Amniotic epithelial cell (primary cell): ENCODE data around the gene CBX3.
"Not testable (repeated sequence)": the region's sequence is repeated elsewhere in the genome, so short reads cannot be mapped to it uniquely, and the experiment has no call there.

Experiments used
- DNase-seq: peaks from one replicate; pipeline ENCODE4 v3.0.0-alpha.2; 2010; ENCODE audit warnings: low read depth

Gene CBX3

GRCh38 chr7:26201247-26202018, at the start of gene CBX3:
Gene CBX3, plus strand, starts transcription at chr7:26201745. Its CDS starts 1,254 bp downstream, at chr7:26202999.
- DNase-seq: peak; percentile 61

GRCh38 chr7:26151953-26152781, 49.4 kb upstream of the CBX3 start, which contains the start of gene NFE2L3:
Gene NFE2L3, plus strand, starts transcription at chr7:26152198. Its CDS starts 301 bp downstream, at chr7:26152499.
- peak; percentile 56 for DNase-seq

DNA sequence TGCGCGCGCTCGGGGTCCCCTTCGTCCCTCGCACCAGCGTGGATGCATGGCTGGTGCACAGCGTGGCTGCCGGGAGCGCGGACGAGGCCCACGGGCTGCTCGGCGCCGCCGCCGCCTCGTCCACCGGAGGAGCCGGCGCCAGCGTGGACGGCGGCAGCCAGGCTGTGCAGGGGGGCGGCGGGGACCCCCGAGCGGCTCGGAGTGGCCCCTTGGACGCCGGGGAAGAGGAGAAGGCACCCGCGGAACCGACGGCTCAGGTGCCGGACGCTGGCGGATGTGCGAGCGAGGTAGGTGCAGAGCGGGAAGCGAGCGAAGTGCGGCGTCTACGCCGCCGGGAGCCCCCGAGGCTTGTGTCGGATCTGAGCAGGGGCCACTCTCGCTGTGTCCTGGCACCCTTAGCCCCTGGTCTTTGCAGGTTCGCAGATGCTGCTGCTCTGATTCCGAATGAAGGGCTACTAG, 48.7 kb upstream of the CBX3 start:
- DNase-seq: not testable (repeated sequence)

DNA sequence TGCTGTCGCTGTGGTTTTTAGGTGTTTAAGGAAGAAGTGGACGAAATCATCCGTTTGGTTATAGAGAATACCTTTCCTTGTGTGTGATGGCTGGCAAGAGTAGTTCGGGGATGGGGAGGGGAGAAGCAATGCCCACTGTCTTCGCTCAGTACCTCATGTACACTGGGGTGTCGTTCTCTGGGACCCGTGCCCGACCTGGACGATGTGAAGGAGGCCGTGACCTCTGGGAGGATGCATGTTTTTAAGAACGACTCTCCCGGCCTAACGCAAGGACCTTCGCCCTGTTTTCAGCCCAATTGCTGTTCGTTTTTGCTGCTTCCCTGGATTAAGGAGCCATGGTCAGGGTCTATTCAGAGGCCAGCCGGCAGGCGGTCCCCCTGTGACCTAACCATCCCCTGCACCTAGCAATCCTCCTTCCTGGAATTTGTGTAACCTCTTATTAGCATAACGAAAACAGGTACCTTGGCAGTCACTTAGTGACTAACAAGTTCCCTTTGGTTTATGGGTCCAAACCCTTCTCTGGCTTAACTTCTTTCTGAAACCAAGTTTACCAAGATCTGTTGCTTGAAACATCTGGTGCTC, 48.2 kb upstream of the CBX3 start:
- DNase-seq: no peak

DNA sequence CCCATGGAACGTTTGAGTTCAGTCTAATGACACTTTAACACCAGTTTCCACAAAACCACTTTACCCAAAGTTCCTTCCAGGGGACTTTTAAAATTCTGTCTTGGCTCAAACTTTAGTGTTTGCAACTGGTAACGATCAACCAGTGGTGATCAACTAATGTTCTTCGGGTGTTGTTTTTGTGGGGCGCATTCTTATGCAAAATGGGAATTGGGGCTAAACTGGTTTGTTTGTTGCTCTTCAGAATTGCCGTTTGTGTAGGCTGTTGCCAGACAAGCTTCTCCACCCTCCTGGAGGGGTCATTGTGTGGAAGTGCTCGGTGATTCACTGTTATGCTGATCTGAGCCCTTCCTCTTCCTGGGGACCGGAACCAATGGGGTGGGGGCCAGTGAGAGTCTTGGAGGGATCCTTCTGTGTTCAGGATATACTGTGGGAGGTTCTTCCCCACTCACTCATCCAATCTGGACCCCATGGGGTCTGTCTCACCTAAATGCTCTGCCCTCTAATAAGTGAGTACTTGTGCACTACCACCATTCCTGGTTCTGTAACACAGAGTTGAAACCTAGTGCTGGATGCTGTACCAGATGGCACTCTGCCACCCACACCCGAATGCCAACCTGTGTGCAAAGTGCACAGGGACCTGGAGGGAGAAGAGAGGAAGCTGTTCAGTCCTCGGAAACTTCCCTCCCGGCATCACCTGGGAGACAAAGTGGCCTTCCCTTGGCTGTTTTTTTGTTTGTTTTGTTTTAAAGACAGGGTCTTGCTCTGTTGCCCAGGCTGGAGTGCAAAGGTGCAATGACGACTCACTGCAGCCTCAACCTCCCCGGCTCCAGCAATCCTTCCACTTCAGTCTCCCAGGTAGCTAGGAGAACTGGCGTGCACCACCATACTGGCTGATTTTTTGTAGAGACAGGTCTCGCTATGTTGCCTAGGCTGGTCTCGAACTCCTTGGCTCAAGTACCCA, 47.4 kb upstream of the CBX3 start:
- DNase-seq: no peak

DNA sequence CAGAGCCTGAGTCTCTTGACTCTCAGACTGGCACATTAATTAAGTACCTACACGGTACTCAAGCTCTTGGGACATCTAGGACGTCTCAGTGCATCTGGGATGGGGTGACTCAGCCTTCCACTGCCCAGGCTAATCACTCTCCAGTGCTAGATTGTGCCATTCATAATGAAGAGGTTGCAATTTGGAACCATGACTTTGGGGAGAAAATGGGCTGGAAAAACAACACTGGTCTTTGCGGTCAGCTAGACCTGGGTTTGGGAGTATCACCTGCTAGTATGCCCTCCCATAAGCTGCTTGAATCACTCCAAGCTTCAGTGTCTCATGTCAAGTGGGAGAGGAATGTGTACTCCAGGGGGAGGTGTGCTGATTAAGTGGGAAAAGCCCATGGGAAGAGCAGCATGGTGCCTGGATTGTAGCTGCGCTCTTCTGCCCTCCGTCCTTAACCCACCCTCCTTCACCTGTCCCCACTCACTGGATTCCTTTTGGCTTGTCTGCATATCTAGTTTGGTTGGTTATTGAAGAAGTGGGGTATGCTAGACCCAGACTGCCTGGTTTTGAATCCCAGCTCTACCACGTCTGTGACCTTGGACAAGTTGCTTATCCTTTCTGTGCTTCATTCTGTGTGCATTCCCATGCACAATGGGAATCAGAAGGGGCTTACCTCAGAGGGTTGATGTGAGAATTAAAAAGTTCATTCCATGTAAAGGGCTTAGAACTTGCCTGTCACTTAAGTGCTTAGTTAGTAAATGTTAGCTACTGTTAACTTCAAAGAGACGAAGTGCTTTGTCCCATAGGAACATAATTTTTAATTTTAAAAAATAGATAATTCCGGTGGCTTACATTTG, 45.8 kb upstream of the CBX3 start:
- DNase-seq: peak; percentile 65

GRCh38 chr7:26156451-26157420, 44.8 kb upstream of the CBX3 start:
- peak; percentile 93 for DNase-seq

DNA sequence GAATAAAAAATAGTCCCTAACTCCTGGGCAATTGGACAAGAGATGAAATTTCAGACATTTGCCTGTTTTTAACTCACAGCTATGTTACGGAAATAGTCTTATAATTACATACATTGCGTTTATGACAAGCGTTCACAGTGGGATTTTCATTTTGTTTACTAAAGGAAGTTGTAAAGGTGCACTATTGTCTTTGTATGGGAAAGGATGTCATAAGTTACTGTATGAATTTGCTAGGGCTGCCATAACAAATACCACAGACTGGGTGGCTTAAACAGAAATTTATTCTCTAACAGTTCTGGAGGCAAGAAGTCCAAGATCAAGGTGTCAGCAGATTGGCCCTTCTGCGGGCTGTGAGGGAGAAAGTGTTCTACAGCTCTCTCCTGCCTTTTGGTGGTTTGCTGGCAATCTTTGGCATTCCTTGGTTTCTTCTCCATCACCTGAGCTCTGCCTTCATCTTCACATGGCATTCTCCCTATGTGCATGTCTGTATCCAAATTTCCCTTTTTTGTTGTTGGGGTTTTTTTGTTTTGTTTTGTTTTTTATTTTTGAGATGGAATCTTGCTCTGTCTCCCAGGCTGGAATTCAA, 43.9 kb upstream of the CBX3 start:
- DNase-seq: no peak

GRCh38 chr7:26159243-26159642, 42.3 kb upstream of the CBX3 start:
- DNase-seq: no peak

DNA sequence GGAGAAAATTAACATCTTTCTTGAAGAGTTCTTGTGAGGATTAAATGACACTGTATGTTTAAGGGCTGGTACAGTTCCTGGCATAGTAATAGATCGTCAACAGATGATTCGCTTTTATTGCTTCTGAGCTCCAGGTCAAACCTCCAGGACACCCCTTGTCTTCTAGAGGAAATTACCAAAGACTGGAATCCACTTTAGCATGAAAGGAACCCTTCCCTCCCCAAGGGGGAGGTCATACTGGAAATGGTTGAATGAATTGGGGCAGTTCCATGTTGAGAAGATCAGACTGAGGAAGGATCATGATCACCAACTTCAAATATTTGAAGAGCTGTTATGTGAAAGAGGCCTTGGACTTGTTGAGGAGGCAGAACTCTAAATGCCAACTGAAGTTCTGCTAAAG, 40.6 kb upstream of the CBX3 start:
- no peak for DNase-seq

DNA sequence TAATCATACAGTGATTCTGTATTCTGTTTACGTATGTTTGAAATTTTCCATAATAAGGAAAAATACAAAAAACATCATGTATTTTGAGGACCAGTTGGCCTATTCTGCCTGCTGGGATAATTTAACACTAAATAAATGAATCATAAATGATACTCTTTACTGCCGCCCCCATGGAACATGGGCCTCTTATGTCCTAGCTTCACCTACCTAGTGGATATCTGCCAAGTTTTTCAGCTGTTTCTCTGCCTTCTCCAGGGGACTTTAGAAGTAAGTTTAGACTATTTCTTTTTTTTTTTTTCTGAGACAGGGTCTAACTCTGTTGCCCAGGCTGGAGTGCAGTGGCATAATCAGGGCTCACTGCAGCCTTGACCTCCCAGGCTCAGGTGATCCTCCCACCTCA, 39.1 kb upstream of the CBX3 start:
- no peak for DNase-seq

- DNase-seq: not testable (repeated sequence)
These were observed 37.7 kb upstream of the CBX3 start for GRCh38 chr7:26163804-26164203.

DNA sequence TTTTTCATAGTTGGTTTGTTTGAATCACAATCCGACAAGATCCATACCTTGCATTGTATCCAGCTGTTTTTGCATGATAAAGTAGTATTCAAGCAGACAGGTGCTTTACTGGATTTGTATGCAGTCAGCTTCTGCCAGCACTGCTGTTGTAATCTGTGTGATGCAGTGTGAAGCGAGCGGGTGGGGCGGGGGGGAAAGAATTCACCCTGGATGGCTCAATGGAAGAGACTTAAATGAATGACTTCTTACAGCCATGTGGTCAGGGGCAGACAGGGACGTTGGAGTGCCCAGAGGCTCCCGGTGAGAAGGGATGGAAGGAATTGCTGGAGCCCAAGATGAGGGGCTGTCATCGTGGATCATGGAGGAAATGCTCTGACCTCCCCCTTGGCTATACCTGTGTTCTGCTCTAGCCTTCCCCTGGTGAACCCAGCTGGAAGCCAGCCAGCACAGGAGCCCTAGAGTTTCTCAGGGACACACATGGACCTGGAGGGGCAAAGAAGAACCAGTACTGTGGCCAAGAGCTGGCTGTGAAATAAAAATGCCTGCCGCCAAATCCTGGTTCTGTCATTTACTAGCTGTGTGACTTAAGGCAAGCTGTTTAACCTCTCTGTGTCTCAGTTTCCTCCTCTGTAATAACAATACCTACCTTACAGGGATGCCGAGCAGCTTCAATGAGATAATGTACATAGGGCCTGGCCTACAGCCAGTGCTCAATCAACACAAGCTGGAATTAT, 35.4 kb upstream of the CBX3 start:
- no peak for DNase-seq

- DNase-seq: no peak
These were observed 34.8 kb upstream of the CBX3 start for GRCh38 chr7:26166684-26167266.

- no peak for DNase-seq
These were observed 34.1 kb upstream of the CBX3 start for GRCh38 chr7:26167303-26167934.

- DNase-seq: no peak
These were observed 33.0 kb upstream of the CBX3 start for GRCh38 chr7:26168458-26169023.

GRCh38 chr7:26169271-26169670, 32.3 kb upstream of the CBX3 start:
- DNase-seq: no peak
